K562 (cell line): ENCODE data around the gene AGRN. TPM values are rescaled to one million over a fixed set of nuclear protein-coding genes. Genes with fewer than 3 reads are reported as not detected.

ENCODE experiments used
- DNMT1 ChIP-seq: fragments of 450-650 bp; IDR thresholded peaks from 2 replicates; pipeline ENCODE4 v1.6.1; 2016; ENCODE audit warnings: antibody characterized with exemption, mild to moderate bottlenecking
- ETV5 ChIP-seq: sonication (generic); formaldehyde crosslinking; IDR thresholded peaks from 2 replicates; pipeline ENCODE4 v1.4.0; 2020; ENCODE audit warnings: low read depth, mild to moderate bottlenecking, missing genetic modification reagents
- HDAC1 ChIP-seq, 2 experiments: fragments of 450-650 bp; IDR thresholded peaks; 2 replicates each; pipeline ENCODE4 v1.6.1; 2016 to 2017; ENCODE audit warnings: inconsistent platforms in 1 of 2, mild to moderate bottlenecking in 1 of 2, moderate library complexity in 1 of 2
- HMGN3 ChIP-seq: IDR thresholded peaks from 2 replicates; pipeline ENCODE4 v1.6.1; 2011; ENCODE audit warnings: borderline replicate concordance, low read depth, mild to moderate bottlenecking, mixed read lengths, low read length; ENCODE audit not compliant: insufficient read length; ENCODE audit errors: extremely low read depth
- KDM2B ChIP-seq: fragments of 250-450 bp; sonication (Bioruptor Pico); IDR thresholded peaks from 2 replicates; pipeline ENCODE4 v1.8.0; 2021; ENCODE audit warnings: mild to moderate bottlenecking, moderate library complexity
- MCM3 ChIP-seq: fragments of 450-650 bp; IDR thresholded peaks from 2 replicates; pipeline ENCODE4 v1.6.1; 2016
- MEF2D ChIP-seq: conservative IDR thresholded peaks from 2 replicates; pipeline ENCODE4 v1.6.1; 2016; ENCODE audit warnings: low read depth, missing genetic modification characterization, missing compliant biosample characterization
- NFXL1 ChIP-seq: fragments of 450-650 bp; formaldehyde crosslinking; IDR thresholded peaks from 2 replicates; pipeline ENCODE4 v1.4.0; 2021; ENCODE audit warnings: mild to moderate bottlenecking
- POLR2G ChIP-seq: fragments of 200-400 bp; formaldehyde crosslinking; IDR thresholded peaks from 2 replicates; pipeline ENCODE4 v1.6.1; 2017; ENCODE audit warnings: low read depth, mild to moderate bottlenecking, antibody characterized with exemption, low read length, moderate library complexity
- SNIP1 ChIP-seq: fragments of 450-650 bp; IDR thresholded peaks from 2 replicates; pipeline ENCODE4 v1.7.1; 2017; ENCODE audit warnings: low read depth, mild to moderate bottlenecking
- XRCC4 ChIP-seq: IDR thresholded peaks from one replicate; pipeline ENCODE4 v1.6.1; 2011; ENCODE audit not compliant: insufficient read depth, insufficient read length; ENCODE audit errors: extremely low read depth
- ZBTB40 ChIP-seq, 2 experiments: fragments of 450-650 bp in 1 of 2; sonication (generic) in 1 of 2; formaldehyde crosslinking in 1 of 2; IDR thresholded peaks; 2 replicates each; pipeline versions ENCODE4 v1.7.1 to v1.9.0; 2016 to 2022; ENCODE audit warnings: inconsistent platforms in 1 of 2, mild to moderate bottlenecking in 1 of 2, missing genetic modification reagents in 1 of 2
- ZNF639 ChIP-seq, 2 experiments: fragments of 200-800 bp in 1 of 2; sonication (Bioruptor generic) in 1 of 2; sonication (generic) in 1 of 2; formaldehyde crosslinking in 1 of 2; IDR thresholded peaks in 1 of 2; conservative IDR thresholded peaks in 1 of 2; 2 replicates each; pipeline versions ENCODE4 v1.5.0 to v1.6.1; 2016 to 2020; ENCODE audit warnings: missing compliant biosample characterization in 1 of 2, missing genetic modification characterization in 1 of 2, missing genetic modification reagents in 1 of 2
- ZNF75A ChIP-seq: fragments of 450-650 bp; formaldehyde crosslinking; IDR thresholded peaks from 2 replicates; pipeline ENCODE4 v1.4.0; 2020; ENCODE audit warnings: mild to moderate bottlenecking
- polyA plus RNA-seq, 8 experiments: library from polyadenylated mRNA; depleted of rRNA in 4 of 8; stranded (reverse) in 5 of 8; unstranded in 3 of 8; fragments of >200 nt; fragmentation: Nextera tagmentation in 2 of 8; fragmentation: Illumina TruSeq in 1 of 8; extraction: Ambion mirVana in 2 of 8; extraction: Trizol in 1 of 8; gene quantifications; 2 replicates each; pipeline versions ENCODE4 v1.2.1 to v1.2.3, GENCODE V29; 2011 to 2014; ENCODE audit warnings: inconsistent platforms in 1 of 8, missing spikeins in 1 of 8
- total RNA-seq, 7 experiments: library from RNA; depleted of rRNA in 6 of 7; stranded (reverse); fragments of >200 nt in 6 of 7; fragmentation: Illumina TruSeq in 2 of 7; extraction: Trizol in 2 of 7; gene quantifications; 2 replicates each; pipeline versions ENCODE4 v1.2.1 to v1.2.3, GENCODE V29; 2011 to 2021; ENCODE audit warnings: low replicate concordance in 1 of 7
- TF ChIP-seq, protein P1 (sequence below): fragments of 450-650 bp; IDR thresholded peaks from 2 replicates; pipeline ENCODE4 v1.6.1; 2017; ENCODE audit warnings: antibody characterized with exemption

The AGRN gene
- total and polyA plus RNA-seq, 9 of the 15 experiments (the other 6 are each of a cell fraction or from before 2014, with no cell fraction given): 0.04 to 111 (median 18.1) TPM

DNA sequence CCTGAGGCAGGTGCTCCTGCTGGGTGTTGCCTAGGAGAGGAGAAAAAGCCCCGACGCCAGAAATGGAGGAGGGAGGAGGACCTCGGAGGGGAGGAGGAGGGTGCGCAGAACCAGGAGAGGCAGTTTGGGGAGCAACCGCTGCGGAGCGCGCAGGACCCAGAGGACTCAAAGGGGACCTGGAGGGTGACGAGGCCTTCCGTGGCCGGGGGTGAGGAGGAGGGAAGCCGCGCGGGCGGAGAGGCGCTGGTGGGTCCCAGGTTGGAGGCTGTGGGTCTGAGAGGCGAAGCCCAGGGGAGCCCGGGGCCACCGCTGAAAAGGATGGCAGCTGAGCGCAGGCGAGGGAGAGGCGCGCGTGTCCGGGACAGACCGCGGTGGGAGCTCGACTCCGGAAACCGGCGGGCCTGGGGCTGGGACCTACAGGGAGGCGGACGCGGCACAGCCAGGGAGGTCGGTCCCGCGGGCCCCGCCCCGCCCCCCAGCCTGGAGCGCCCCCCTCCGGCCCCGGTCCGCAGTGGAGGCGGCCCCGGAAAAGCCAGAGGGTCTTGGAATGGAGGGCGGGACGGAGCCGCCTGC, 39.1 kb downstream of the AGRN start (continued):
- 0 out of 2 replicates have a peak, but pooled peaks have one; percentile 45 for TF ChIP-seq ZBTB40 (IDR thresholded peaks at IDR 0.05)
- TF ChIP-seq ZBTB40 (CRISPR knock-in tag; IDR thresholded peaks at IDR 0.05): no peak
- no peak for TF ChIP-seq MCM3
- TF ChIP-seq XRCC4: no peak
- TF ChIP-seq ETV5 (CRISPR knock-in tag): peak; percentile 70
- TF ChIP-seq HMGN3: no peak
- TF ChIP-seq POLR2G: peak; percentile 79
- no peak for TF ChIP-seq NFXL1 (CRISPR knock-in tag)
- TF ChIP-seq ZNF75A: no peak
- TF ChIP-seq, protein P1, sequence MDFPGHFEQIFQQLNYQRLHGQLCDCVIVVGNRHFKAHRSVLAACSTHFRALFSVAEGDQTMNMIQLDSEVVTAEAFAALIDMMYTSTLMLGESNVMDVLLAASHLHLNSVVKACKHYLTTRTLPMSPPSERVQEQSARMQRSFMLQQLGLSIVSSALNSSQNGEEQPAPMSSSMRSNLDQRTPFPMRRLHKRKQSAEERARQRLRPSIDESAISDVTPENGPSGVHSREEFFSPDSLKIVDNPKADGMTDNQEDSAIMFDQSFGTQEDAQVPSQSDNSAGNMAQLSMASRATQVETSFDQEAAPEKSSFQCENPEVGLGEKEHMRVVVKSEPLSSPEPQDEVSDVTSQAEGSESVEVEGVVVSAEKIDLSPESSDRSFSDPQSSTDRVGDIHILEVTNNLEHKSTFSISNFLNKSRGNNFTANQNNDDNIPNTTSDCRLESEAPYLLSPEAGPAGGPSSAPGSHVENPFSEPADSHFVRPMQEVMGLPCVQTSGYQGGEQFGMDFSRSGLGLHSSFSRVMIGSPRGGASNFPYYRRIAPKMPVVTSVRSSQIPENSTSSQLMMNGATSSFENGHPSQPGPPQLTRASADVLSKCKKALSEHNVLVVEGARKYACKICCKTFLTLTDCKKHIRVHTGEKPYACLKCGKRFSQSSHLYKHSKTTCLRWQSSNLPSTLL: peak; percentile 75; the same call in 1 of the 2 replicates
- TF ChIP-seq HDAC1 (IDR thresholded peaks at IDR 0.05): 0 out of 4 replicates have a peak, but pooled peaks of 1 of the 2 experiments have one; percentile 48
- no peak for TF ChIP-seq MEF2D (tag)
- no peak for TF ChIP-seq DNMT1
- peak in 1 of 2 experiments; percentile 95; a peak in 2 of 4 replicates for TF ChIP-seq ZNF639 (CRISPR knock-in tag; conservative IDR thresholded peaks at IDR 0.05 in 1 of 2, IDR thresholded peaks at IDR 0.05 in 1 of 2)
- peak; percentile 21; the same call in 1 of the 2 replicates for TF ChIP-seq SNIP1
- 0 out of 2 replicates have a peak, but pooled peaks have one; percentile 72 for TF ChIP-seq KDM2B
